H1 (cell line): Measurements from ENCODE around the gene DAPK2. TPM values are rescaled to one million over a fixed set of nuclear protein-coding genes. Genes with fewer than 3 reads are reported as not detected.

Experiments
- CTCF ChIA-PET: fragments of 300-600 bp; sonication (Branson Sonifier 250); formaldehyde crosslinking; loops from one replicate; lab custom pipeline; 2021; ENCODE audit not compliant: partially characterized antibody; lab: Charles Lee
- POLR2A ChIA-PET: fragments of 300-600 bp; sonication (Branson Sonifier 250); formaldehyde crosslinking; loops from one replicate; lab custom pipeline; 2021; ENCODE audit warnings: inconsistent platforms; ENCODE audit not compliant: partially characterized antibody; lab: Charles Lee
- DNase-seq, 2 experiments: peaks; one replicate each; pipeline versions ENCODE4 v3.0.0 to v3.0.0-alpha.2; 2010 to 2022; ENCODE audit warnings: low spot score in 2 of 2, low read depth in 1 of 2, mixed read lengths in 1 of 2
- FAIRE-seq: peaks from 2 replicates; lab custom pipeline; 2011; peaks lifted over from hg19 to GRCh38; lab: Jason Lieb, UNC
- H2AFZ ChIP-seq: 2 replicates; pipeline ENCODE4 v1.8.1; 2012; ENCODE audit warnings: low read length, inconsistent platforms
- H2AK5ac ChIP-seq: 2 replicates; pipeline ENCODE4 v1.6.1; 2013; ENCODE audit warnings: low read depth, low read length
- H2BK120ac ChIP-seq: replicated peaks from 2 replicates; pipeline ENCODE3; 2013; ENCODE audit warnings: low read depth, low read length, inconsistent platforms
- H2BK12ac ChIP-seq: 2 replicates; pipeline ENCODE4 v1.6.1; 2013; ENCODE audit warnings: low read depth, low read length
- H2BK15ac ChIP-seq: 2 replicates; pipeline ENCODE4 v1.6.1; 2013; ENCODE audit warnings: low read length
- H2BK20ac ChIP-seq: 2 replicates; pipeline ENCODE4 v1.6.1; 2013; ENCODE audit warnings: low read length
- H2BK5ac ChIP-seq: 2 replicates; pipeline ENCODE4 v1.6.1; 2013; ENCODE audit warnings: low read depth, low read length
- H3K14ac ChIP-seq: 2 replicates; pipeline ENCODE4 v1.6.1; 2013; ENCODE audit warnings: inconsistent platforms; ENCODE audit not compliant: insufficient read length
- H3K18ac ChIP-seq: 2 replicates; pipeline ENCODE4 v1.6.1; 2013; ENCODE audit warnings: low read length; ENCODE audit errors: extremely low read depth
- H3K23ac ChIP-seq: 2 replicates; pipeline ENCODE4 v1.6.1; 2013; ENCODE audit warnings: inconsistent platforms; ENCODE audit not compliant: insufficient read length
- H3K23me2 ChIP-seq: 2 replicates; pipeline ENCODE4 v1.6.1; 2013; ENCODE audit warnings: low read depth, low read length
- H3K27ac ChIP-seq: 2 replicates; pipeline ENCODE4 v1.6.1; 2011; ENCODE audit warnings: low read depth, low read length, inconsistent platforms
- H3K27me3 ChIP-seq, 4 experiments: replicated peaks in 1 of 4; 1 replicate in 1 of 4; 2 replicates in 3 of 4; pipeline versions ENCODE4 v1.6.1 to v1.8.1; 2011 to 2013; ENCODE audit warnings: low read length in 3 of 4, mild to moderate bottlenecking in 3 of 4, inconsistent platforms in 2 of 4, mixed read lengths in 2 of 4, moderate library complexity in 1 of 4; ENCODE audit not compliant: control insufficient read depth in 3 of 4, insufficient read depth in 3 of 4; ENCODE audit errors: extremely low read depth in 1 of 4
- H3K36me3 ChIP-seq, 4 experiments: 2 replicates each; pipeline versions ENCODE4 v1.6.1 to v1.8.1; 2011 to 2013; ENCODE audit warnings: mild to moderate bottlenecking in 4 of 4, low read length in 3 of 4, moderate library complexity in 2 of 4, control low read depth in 1 of 4, inconsistent platforms in 1 of 4; ENCODE audit not compliant: insufficient read depth in 4 of 4, control insufficient read depth in 2 of 4
- H3K4ac ChIP-seq: replicated peaks from 2 replicates; pipeline ENCODE3; 2013; ENCODE audit warnings: low read length, low read depth, mixed read lengths, inconsistent platforms; ENCODE audit not compliant: insufficient read length
- H3K4me1 ChIP-seq, 4 experiments: replicated peaks in 1 of 4; 1 replicate in 1 of 4; 2 replicates in 3 of 4; pipeline versions ENCODE4 v1.6.1 to v1.8.1; 2011 to 2013; ENCODE audit warnings: low read length in 3 of 4, inconsistent platforms in 2 of 4, mixed read lengths in 1 of 4; ENCODE audit not compliant: insufficient read depth in 4 of 4, control insufficient read depth in 3 of 4
- H3K4me2 ChIP-seq, 2 experiments: 2 replicates each; pipeline versions ENCODE4 v1.6.1 to v1.8.1; 2011 to 2013; ENCODE audit warnings: low read depth in 2 of 2, low read length in 2 of 2, control low read depth in 1 of 2, inconsistent platforms in 1 of 2, mild to moderate bottlenecking in 1 of 2; ENCODE audit not compliant: insufficient read depth in 1 of 2
- H3K4me3 ChIP-seq, 4 experiments: fragments of 200-600, 300-600 bp in 1 of 4; sonication (generic), shearing (Covaris generic), sonication (Bioruptor Twin) in 1 of 4; 2 replicates each; pipeline versions ENCODE4 v1.5.1 to v1.8.1; 2011 to 2016; ENCODE audit warnings: low read length in 4 of 4, low read depth in 3 of 4, control low read depth in 2 of 4, inconsistent platforms in 2 of 4, mild to moderate bottlenecking in 2 of 4, mixed read lengths in 1 of 4, moderate library complexity in 1 of 4; ENCODE audit not compliant: insufficient read depth in 2 of 4; ENCODE audit errors: extremely low read depth in 1 of 4
- H3K56ac ChIP-seq: replicated peaks from 2 replicates; pipeline ENCODE3; 2013; ENCODE audit warnings: low read depth, mild to moderate bottlenecking, mixed read lengths, low read length, inconsistent platforms; ENCODE audit not compliant: insufficient read length
- H3K79me1 ChIP-seq: 2 replicates; pipeline ENCODE4 v1.6.1; 2013; ENCODE audit warnings: low read depth, low read length, control low read depth
- H3K79me2 ChIP-seq, 2 experiments: 2 replicates each; pipeline versions ENCODE4 v1.6.1 to v1.8.1; 2012 to 2013; ENCODE audit warnings: low read length in 2 of 2, mild to moderate bottlenecking in 2 of 2, inconsistent platforms in 1 of 2; ENCODE audit not compliant: insufficient read depth in 2 of 2, control insufficient read depth in 1 of 2
- H3K9ac ChIP-seq, 4 experiments: replicated peaks in 1 of 4; 1 replicate in 1 of 4; 2 replicates in 3 of 4; pipeline versions ENCODE4 v1.6.1 to v1.8.1; 2011 to 2013; ENCODE audit warnings: low read depth in 3 of 4, low read length in 3 of 4, control low read depth in 2 of 4, mild to moderate bottlenecking in 2 of 4, moderate library complexity in 2 of 4, inconsistent platforms in 1 of 4; ENCODE audit errors: extremely low read depth in 1 of 4
- H3K9me3 ChIP-seq, 2 experiments: 2 replicates each; pipeline versions ENCODE4 v1.6.1 to v1.8.1; 2012 to 2013; ENCODE audit warnings: mild to moderate bottlenecking in 2 of 2, moderate library complexity in 2 of 2, control low read depth in 1 of 2, inconsistent platforms in 1 of 2, low read depth in 1 of 2, low read length in 1 of 2, mixed read lengths in 1 of 2; ENCODE audit not compliant: insufficient read depth in 2 of 2
- H4K20me1 ChIP-seq, 2 experiments: replicated peaks in 1 of 2; 2 replicates each; pipeline versions ENCODE3 to v1.8.1; 2011 to 2013; ENCODE audit warnings: inconsistent platforms in 2 of 2, low read length in 2 of 2, mild to moderate bottlenecking in 1 of 2; ENCODE audit not compliant: insufficient read depth in 2 of 2, control insufficient read depth in 1 of 2
- H4K5ac ChIP-seq: 2 replicates; pipeline ENCODE4 v1.6.1; 2013; ENCODE audit warnings: low read length, low read depth, mixed read lengths, inconsistent platforms; ENCODE audit not compliant: insufficient read length
- H4K8ac ChIP-seq: 2 replicates; pipeline ENCODE4 v1.8.0; 2013; ENCODE audit warnings: mild to moderate bottlenecking, moderate library complexity, low read length, inconsistent platforms; ENCODE audit not compliant: insufficient read depth; ENCODE audit errors: extremely low read depth
- H4K91ac ChIP-seq: replicated peaks from 2 replicates; pipeline ENCODE3; 2013; ENCODE audit warnings: low read length, mixed read lengths, inconsistent platforms; ENCODE audit not compliant: insufficient read length
- BCL11A ChIP-seq, 2 experiments: IDR thresholded peaks; one replicate each; pipeline ENCODE4 v1.6.1; 2011; ENCODE audit warnings: low read depth in 2 of 2, low read length in 2 of 2, mild to moderate bottlenecking in 2 of 2
- CHD1 ChIP-seq: IDR thresholded peaks from 2 replicates; pipeline ENCODE4 v1.6.1; 2012; ENCODE audit warnings: low read depth, low read length, improper control_type of control experiment
- E2F6 ChIP-seq: IDR thresholded peaks from 2 replicates; pipeline ENCODE4 v1.6.1; 2012; ENCODE audit warnings: inconsistent platforms
- EP300 ChIP-seq, 2 experiments: IDR thresholded peaks; 1 replicate in 1 of 2; 2 replicates in 1 of 2; pipeline ENCODE4 v1.6.1; 2011 to 2012; ENCODE audit warnings: low read depth in 2 of 2, low read length in 2 of 2, mild to moderate bottlenecking in 2 of 2, borderline replicate concordance in 1 of 2, inconsistent platforms in 1 of 2, moderate library complexity in 1 of 2
- KDM4A ChIP-seq: IDR thresholded peaks from one replicate; pipeline ENCODE4 v1.7.1; 2012; ENCODE audit warnings: low read depth, mild to moderate bottlenecking, moderate library complexity, low read length, inconsistent platforms; ENCODE audit not compliant: severe bottlenecking
- RAD21 ChIP-seq, 2 experiments: IDR thresholded peaks in 1 of 2; conservative IDR thresholded peaks in 1 of 2; 2 replicates each; pipeline ENCODE4 v1.6.1; 2011; ENCODE audit warnings: low read depth in 2 of 2, low read length in 2 of 2, improper control_type of control experiment in 1 of 2, inconsistent platforms in 1 of 2, mild to moderate bottlenecking in 1 of 2, moderate library complexity in 1 of 2
- RFX5 ChIP-seq: IDR thresholded peaks from 2 replicates; pipeline ENCODE4 v1.6.1; 2011; ENCODE audit warnings: low read depth, low read length, improper control_type of control experiment, borderline replicate concordance
- RXRA ChIP-seq: IDR thresholded peaks from 2 replicates; pipeline ENCODE4 v1.6.1; 2011; ENCODE audit warnings: low read depth, mild to moderate bottlenecking, low read length, moderate library complexity; ENCODE audit not compliant: insufficient read depth
- YY1 ChIP-seq: IDR thresholded peaks from 2 replicates; pipeline ENCODE4 v1.6.1; 2011; ENCODE audit warnings: low read depth, mild to moderate bottlenecking, low read length
- WGBS, 2 experiments: shearing (Covaris generic) in 1 of 2; methylation state at CpG; one replicate each; pipeline versions ENCODE4 v1.1.6 to v1.1.7; 2013 to 2015; ENCODE audit warnings: low lambda C conversion rate in 2 of 2, mixed read lengths in 2 of 2, inconsistent platforms in 1 of 2, low coverage in 1 of 2, missing lambda C conversion rate in 1 of 2; ENCODE audit not compliant: insufficient replicate concordance in 2 of 2, insufficient coverage in 1 of 2, insufficient read length in 1 of 2; ENCODE audit errors: extremely low coverage in 1 of 2, missing lambda C conversion rate in 1 of 2; 5-methylcytosine and 5-hydroxymethylcytosine counted together
- polyA plus RNA-seq, 7 experiments: library from polyadenylated mRNA; depleted of rRNA in 3 of 7; stranded (reverse) in 5 of 7; unstranded in 2 of 7; fragments of >200 nt in 5 of 7; fragments of 200-250 nt in 2 of 7; gene quantifications; 1 replicate in 5 of 7; 2 replicates in 1 of 7; 4 replicates in 1 of 7; pipeline versions ENCODE4 v1.2.1 to v1.2.3, GENCODE V29; 2011 to 2013; ENCODE audit warnings: missing spikeins in 2 of 7, mixed read lengths in 2 of 7
- total RNA-seq: library from RNA; stranded (reverse); fragmentation: NEBNext Ultra II Directional; extraction: Animal tissue kit (Norgen Biotek cat#: 25700); gene quantifications from 2 replicates; pipeline ENCODE4 v1.2.1, GENCODE V29; 2021

The DAPK2 gene
- total and polyA plus RNA-seq, 2 of the 8 experiments (the other 6 are each of a cell fraction or from before 2014, with no cell fraction given) = 1.8 to 2.9 TPM

- Histone ChIP-seq H3K23ac (no peak overlapping the region), H3K27ac (no peak overlapping the region), H2BK120ac (no peak overlapping the region), H3K14ac (no peak overlapping the region), H3K4me1 (peaks cover 0 to 1% (median 0%) of the 10 kb centered on the region in 4 experiments; a peak in 2 of 7 replicates), H3K23me2 (no peaks in the 10 kb centered on the region), H4K5ac (no peak overlapping the region), H2BK20ac (no peak overlapping the region), H2AFZ (peak overlapping the region; percentile 87; the same call in 1 of the 2 replicates), H3K79me2 (no peaks in the 10 kb centered on the region), H2BK12ac (no peak overlapping the region), H2AK5ac (no peak overlapping the region), H3K56ac (no peak overlapping the region), H3K4me3 (no peak overlapping the region), H3K18ac (no peak overlapping the region), H4K8ac (no peak overlapping the region; the same call in 1 of the 2 replicates), H3K4me2 (0 out of 4 replicates have a peak overlapping the region, but pooled peaks of 1 of the 2 experiments have one; percentile 4), H4K20me1 (no peaks in the 10 kb centered on the region), H3K9me3 (no peaks in the 10 kb centered on the region), H3K9ac (no peak overlapping the region), H2BK5ac (no peak overlapping the region), H2BK15ac (no peak overlapping the region; the same call in 1 of the 2 replicates), H4K91ac (no peak overlapping the region), H3K79me1 (no peaks in the 10 kb centered on the region), H3K27me3 (no peaks in the 10 kb centered on the region), H3K4ac (no peak overlapping the region), H3K36me3 (peaks cover 2 to 12% (median 6%) of the 10 kb centered on the region in 4 experiments; a peak in 6 of 8 replicates)
- ChIA-PET POLR2A (interaction anchor here (1.3 to 1.4 kb wide), 2 partner anchors 19 to 126 kb away, joined by 3 to 4 read pairs; no protein-coding TSS in a partner anchor), CTCF (interaction anchor here (0.5 to 5.8 kb wide), 63 partner anchors 11 to 936 kb away, joined by 3 to 62 read pairs (median 4); partner anchors contain the start of genes CIAO2A, DAPK2 and HERC1)
- FAIRE-seq = peak; percentile 82
- DNase-seq = peak; percentile 25 to 93
- WGBS, 2 experiments = 41% methylated on average over 11 of the region's 11 CpGs; no CpG with 5 or more reads in 1 of the 2 experiments
- TF ChIP-seq KDM4A = no peak
- TF ChIP-seq YY1 = no peak
- TF ChIP-seq RAD21 (IDR thresholded peaks at IDR 0.05 in 1 of 2, conservative IDR thresholded peaks at IDR 0.05 in 1 of 2; ENCODE audit: low read depth in 2 of 2, low read length in 2 of 2) = peak; percentile 95 to 96
- no peak for TF ChIP-seq BCL11A (IDR thresholded peaks at IDR 0.05; ENCODE audit: low read depth in 2 of 2, low read length in 2 of 2)
- TF ChIP-seq CHD1 = no peak
- no peak for TF ChIP-seq EP300 (IDR thresholded peaks at IDR 0.05; ENCODE audit: borderline replicate concordance in 1 of 2, low read depth in 2 of 2, low read length in 2 of 2)
- TF ChIP-seq RFX5 = no peak
- no peak for TF ChIP-seq RXRA
- no peak for TF ChIP-seq E2F6
Measured at GRCh38 chr15:64067564-64068030, 21.3 kb upstream of the DAPK2 start.
